Left colon (tissue), 2 donors: Measurements from ENCODE around the gene ATP6AP1. TPM values are rescaled to one million over a fixed set of nuclear protein-coding genes. Genes with fewer than 3 reads are reported as not detected.

Source experiments
- ATAC-seq: fragments of 200-7000 bp; cut with Tn5 transposase; one replicate; pipeline ENCODE4 v1.9.1; 2020; ENCODE audit warnings: mild to moderate bottlenecking, moderate library complexity
- DNase-seq, 2 donors: peaks; one replicate each; pipeline ENCODE4 v3.0.0-alpha.2; 2020
- intact Hi-C, 2 donors: fragments of 100-400 bp; cut with DNase I in 1 of 2; cut with micrococcal nuclease in 1 of 2; formaldehyde crosslinking; loops; one replicate each; pipeline versions ENCODE4 v1.11.2 to v1.14.0; 2022; cut with DNase I, micrococcal nuclease
- total RNA-seq, 2 donors: library from RNA; stranded (reverse); fragmentation: NEBNext Ultra II Directional; extraction: Animal tissue kit (Norgen Biotek cat#: 25700); gene quantifications; one replicate each; pipeline ENCODE4 v1.2.1, GENCODE V29; 2021
- donor health status: DM: no; HTN: no; CAD: no.
- donor health status: DM: yes; HTN: yes; CAD: no.

The ATP6AP1 gene
- total RNA-seq, 2 donors from 2014 or later, result 100 to 105 TPM

DNA sequence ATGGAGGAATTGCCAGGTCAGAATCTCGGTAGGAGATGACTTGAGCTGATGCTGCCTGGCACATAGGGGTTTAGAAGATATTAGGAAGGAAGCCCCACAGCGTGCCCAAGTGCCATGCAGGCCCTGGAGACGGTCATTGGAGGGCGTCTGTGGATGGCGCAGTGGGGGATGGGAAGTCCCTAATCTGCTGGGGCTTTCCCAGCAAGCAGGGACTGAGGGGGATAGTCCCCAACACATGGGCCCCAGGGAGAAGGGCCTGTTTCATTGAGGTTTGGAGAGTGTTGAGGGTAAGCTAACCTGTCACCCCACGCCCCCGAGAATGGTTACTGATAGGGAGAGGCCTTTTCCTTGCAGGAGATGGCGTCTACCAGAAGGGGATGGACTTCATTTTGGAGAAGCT, 9.3 kb upstream of the ATP6AP1 start:
- DNase-seq (no peak), ATAC-seq (no peak)
- intact Hi-C loops, result no loop called here

- intact Hi-C loops, result no loop called here
- ATAC-seq (no peak), DNase-seq (no peak)
Observed at GRCh38 chrX:154419688-154420401, 8.6 kb upstream of the ATP6AP1 start.

GRCh38 chrX:154420402-154420756, 8.1 kb upstream of the ATP6AP1 start:
- intact Hi-C loops, result no loop called here

GRCh38 chrX:154426916-154427770, 1.3 kb upstream of the ATP6AP1 start:
- no peak for DNase-seq
- ATAC-seq, result no peak
- intact Hi-C loops, result no loop called here

More at GRCh38 chrX:154420402-154420756, 8.1 kb upstream of the ATP6AP1 start:
- ATAC-seq (no peak), DNase-seq (no peak)

GRCh38 chrX:154429711-154430110, 1.2 kb downstream of the ATP6AP1 start:
- no peak for DNase-seq

DNA sequence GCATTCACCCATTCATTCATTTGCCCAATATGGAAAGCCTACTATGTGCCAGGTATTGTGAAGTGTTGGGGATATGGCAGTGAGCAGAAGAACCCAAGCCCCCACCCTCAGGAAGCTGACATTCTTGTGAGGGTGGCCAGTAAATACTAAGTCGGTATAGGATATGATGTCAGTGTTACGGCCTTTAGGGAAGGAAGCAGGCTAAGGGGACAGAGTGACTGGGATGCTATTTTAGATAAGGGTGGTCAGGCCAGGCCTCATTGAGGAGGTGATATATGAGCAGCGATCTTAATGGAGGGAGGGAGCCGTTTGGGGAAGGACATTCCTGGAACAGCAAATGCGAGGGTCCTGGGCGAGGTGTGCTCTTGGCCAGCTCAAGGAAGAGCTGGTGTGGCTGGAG, 2.0 kb downstream of the ATP6AP1 start:
- no peak for DNase-seq
- intact Hi-C loops, result no loop called here
- ATAC-seq, result no peak

More at GRCh38 chrX:154429711-154430110, 1.2 kb downstream of the ATP6AP1 start:
- ATAC-seq, result no peak
- intact Hi-C loops, result no loop called here

- intact Hi-C loops, result no loop called here
- no peak for ATAC-seq
- DNase-seq, result no peak
Observed at GRCh38 chrX:154430916-154431315, 2.4 kb downstream of the ATP6AP1 start.

GRCh38 chrX:154431341-154431740, 2.9 kb downstream of the ATP6AP1 start:
- intact Hi-C loops, result no loop called here
- DNase-seq (no peak), ATAC-seq (no peak)

- DNase-seq (no peak), ATAC-seq (no peak)
Observed at GRCh38 chrX:154432210-154432609, 3.7 kb downstream of the ATP6AP1 start.

DNA sequence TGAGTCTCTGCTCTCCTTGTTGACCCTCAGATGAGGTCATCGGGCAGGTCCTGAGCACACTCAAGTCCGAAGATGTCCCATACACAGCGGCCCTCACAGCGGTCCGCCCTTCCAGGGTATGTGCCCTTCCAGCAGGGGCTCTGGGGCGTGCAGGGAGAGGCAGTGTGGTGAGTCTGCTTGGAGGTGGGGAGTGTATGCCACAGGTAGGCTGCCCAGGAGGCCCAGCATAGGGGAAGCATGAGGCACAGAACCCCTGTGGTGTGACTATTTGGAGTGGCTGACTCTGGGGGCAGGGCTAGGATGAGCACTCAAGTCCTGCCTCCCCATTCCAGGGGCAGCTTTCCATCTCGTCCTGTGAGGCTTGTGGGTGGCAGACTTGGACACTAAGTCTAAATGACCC, 5.1 kb downstream of the ATP6AP1 start:
- no peak for DNase-seq
- no peak for ATAC-seq
- intact Hi-C loops, result no loop called here

More at GRCh38 chrX:154432210-154432609, 3.7 kb downstream of the ATP6AP1 start:
- intact Hi-C loops, result no loop called here

DNA sequence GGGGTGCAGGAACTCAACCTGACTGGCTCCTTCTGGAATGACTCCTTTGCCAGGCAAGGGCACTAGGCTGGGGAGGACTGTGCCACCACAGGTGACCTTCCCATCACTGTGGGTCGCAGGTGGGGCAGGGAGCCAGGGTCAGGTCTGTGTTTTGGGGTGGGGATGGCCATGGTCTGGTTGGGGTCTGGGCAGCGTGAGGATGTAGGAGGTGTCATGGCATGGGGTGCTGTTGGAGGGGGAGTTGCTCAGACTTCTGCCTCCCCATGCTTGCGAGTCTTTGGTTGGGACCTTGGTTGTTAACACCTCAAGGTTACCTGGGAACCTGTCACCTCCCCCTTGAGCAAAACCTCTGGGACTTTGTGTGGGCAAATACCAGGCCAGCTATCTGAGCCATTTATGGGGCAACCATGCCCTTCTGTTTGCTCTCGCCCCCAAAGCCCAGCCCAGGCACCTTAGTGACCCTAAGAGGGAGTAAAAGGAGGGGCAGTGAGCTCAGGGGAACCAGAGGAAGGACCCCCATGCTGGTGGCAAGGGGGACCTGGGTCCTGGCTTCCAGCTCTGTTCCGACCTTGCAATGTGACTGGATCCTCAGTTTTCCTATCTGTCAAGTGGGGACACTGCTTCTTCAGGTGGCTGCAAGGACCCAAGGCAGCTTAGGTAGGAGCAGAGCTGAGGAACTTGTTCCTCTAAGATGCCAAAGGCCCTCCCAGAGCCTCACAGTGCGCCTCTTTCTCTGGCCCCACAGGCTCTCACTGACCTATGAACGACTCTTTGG, 6.1 kb downstream of the ATP6AP1 start:
- DNase-seq (no peak), ATAC-seq (no peak)
- intact Hi-C loops, result no loop called here

DNA sequence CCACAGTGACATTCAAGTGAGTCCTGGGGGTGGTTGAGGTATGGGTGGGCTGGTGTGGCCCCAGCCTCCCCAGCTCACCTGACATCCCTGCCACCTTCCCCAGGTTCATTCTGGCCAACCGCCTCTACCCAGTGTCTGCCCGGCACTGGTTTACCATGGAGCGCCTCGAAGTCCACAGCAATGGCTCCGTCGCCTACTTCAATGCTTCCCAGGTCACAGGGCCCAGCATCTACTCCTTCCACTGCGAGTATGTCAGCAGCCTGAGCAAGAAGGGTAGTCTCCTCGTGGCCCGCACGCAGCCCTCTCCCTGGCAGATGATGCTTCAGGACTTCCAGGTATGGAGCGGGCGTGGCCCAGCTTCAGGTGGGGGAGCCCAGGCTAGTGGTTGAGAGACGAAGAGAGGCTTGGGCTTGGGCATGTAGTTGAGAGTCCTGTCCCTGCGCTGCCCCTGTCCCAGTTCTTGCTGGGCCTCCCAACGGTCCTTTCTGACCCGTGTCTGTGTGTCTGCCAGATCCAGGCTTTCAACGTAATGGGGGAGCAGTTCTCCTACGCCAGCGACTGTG, 6.8 kb downstream of the ATP6AP1 start:
- no peak for DNase-seq
- no peak for ATAC-seq
- intact Hi-C loops, result no loop called here

DNA sequence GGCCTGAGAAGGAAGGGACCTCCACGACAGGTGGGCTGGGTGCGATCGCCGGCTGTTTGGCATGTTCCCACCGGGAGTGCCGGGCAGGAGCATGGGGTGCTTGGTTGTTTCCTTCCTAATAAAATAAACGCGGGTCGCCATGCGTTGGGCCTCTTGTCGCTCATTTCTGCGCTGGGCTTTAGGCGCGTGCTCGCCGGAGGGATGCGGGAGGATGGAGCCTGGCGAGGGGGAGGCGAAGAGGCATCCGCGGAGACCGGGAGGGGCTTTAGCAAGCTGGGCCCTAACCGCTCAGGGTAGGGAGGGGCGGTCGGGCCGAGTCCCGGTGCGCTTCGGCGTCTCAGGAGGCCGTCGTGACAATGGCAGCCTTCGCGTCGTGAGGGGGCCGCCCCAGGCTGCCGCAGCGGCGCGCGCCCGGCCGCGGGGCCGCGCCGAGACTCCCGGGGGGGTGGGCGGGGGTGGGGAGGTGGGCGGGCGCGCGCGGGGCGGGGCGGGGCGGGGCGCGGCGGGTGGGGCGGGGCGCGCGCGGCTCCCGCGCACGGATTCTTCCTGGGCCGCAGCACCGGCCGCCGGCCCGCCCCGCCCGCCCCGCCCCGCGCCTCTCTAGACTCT, 8.0 kb downstream of the ATP6AP1 start:
- DNase-seq, result peak in 1 of 2 donors; percentile 41
- intact Hi-C loops, result no loop called here
- peak; percentile 53 for ATAC-seq

GRCh38 chrX:154436983-154437752, 8.7 kb downstream of the ATP6AP1 start, which contains the start of gene GDI1:
Gene GDI1, plus strand, starts transcription at chrX:154437154. Its CDS starts 101 bp downstream, at chrX:154437255.
- peak in 1 of 2 donors; percentile 58 for DNase-seq
- ATAC-seq, result peak; percentile 73
- intact Hi-C loops, result no loop called here

GRCh38 chrX:154437971-154438893, 9.8 kb downstream of the ATP6AP1 start:
- DNase-seq (no peak), ATAC-seq (no peak)
- intact Hi-C loops, result no loop called here

GRCh38 chrX:154439841-154440240, 11.4 kb downstream of the ATP6AP1 start:
- DNase-seq (no peak), ATAC-seq (no peak)
- intact Hi-C loops, result no loop called here
